ENCODE results near the gene EXOC8.

GRCh38 chr1:231324660-231325059, 13.0 kb downstream of the EXOC8 start:
- TF ChIP-seq CTCF (IDR thresholded peaks at IDR 0.05) = no peak
- no peak for TF ChIP-seq EZH2 (IDR thresholded peaks at IDR 0.05; ENCODE audit: borderline replicate concordance, insufficient read depth, low read depth, low read length, poor library complexity, severe bottlenecking)

Data from B cell (primary cell).